Chondrocyte (in vitro differentiated cells): ENCODE results near the gene DSCAM. TPM values are rescaled to one million over a fixed set of nuclear protein-coding genes. Genes with fewer than 3 reads are reported as not detected.

Source experiments
- DNase-seq: peaks from one replicate; pipeline ENCODE4 v3.0.0; 2021; ENCODE audit warnings: mixed read lengths, low spot score
- H3K27ac Mint-ChIP-seq: one replicate; pipeline ENCODE4 v1.8.0; 2021; ENCODE audit warnings: mild to moderate bottlenecking, moderate library complexity, mixed read lengths; ENCODE audit not compliant: unreplicated experiment
- H3K27me3 Mint-ChIP-seq: 2 replicates; pipeline ENCODE4 v1.8.0; 2021; ENCODE audit warnings: low read depth, mixed read lengths
- H3K36me3 Mint-ChIP-seq: 2 replicates; pipeline ENCODE4 v1.8.0; 2021; ENCODE audit warnings: low read depth, mixed read lengths
- H3K4me1 Mint-ChIP-seq: 2 replicates; pipeline ENCODE4 v1.8.0; 2021; ENCODE audit warnings: low read depth, mild to moderate bottlenecking, mixed read lengths
- H3K4me3 Mint-ChIP-seq: one replicate; pipeline ENCODE4 v1.8.0; 2021; ENCODE audit warnings: mild to moderate bottlenecking, moderate library complexity, mixed read lengths; ENCODE audit not compliant: unreplicated experiment
- H3K9me3 Mint-ChIP-seq: 2 replicates; pipeline ENCODE4 v1.8.0; 2021; ENCODE audit warnings: low read depth, mixed read lengths
- total RNA-seq: library from RNA; stranded (reverse); gene quantifications from 3 replicates; pipeline ENCODE4 v1.2.1, GENCODE V29; 2021
- TF ChIP-seq, protein P1 (sequence below): fragments of 200-600 bp; sonication (generic); IDR thresholded peaks from 2 replicates; pipeline ENCODE4 v1.5.0; 2021; ENCODE audit warnings: antibody characterized with exemption, mild to moderate bottlenecking, moderate library complexity

DSCAM gene
- total RNA-seq, 1 donor from 2014 or later, result not detected

DNA sequence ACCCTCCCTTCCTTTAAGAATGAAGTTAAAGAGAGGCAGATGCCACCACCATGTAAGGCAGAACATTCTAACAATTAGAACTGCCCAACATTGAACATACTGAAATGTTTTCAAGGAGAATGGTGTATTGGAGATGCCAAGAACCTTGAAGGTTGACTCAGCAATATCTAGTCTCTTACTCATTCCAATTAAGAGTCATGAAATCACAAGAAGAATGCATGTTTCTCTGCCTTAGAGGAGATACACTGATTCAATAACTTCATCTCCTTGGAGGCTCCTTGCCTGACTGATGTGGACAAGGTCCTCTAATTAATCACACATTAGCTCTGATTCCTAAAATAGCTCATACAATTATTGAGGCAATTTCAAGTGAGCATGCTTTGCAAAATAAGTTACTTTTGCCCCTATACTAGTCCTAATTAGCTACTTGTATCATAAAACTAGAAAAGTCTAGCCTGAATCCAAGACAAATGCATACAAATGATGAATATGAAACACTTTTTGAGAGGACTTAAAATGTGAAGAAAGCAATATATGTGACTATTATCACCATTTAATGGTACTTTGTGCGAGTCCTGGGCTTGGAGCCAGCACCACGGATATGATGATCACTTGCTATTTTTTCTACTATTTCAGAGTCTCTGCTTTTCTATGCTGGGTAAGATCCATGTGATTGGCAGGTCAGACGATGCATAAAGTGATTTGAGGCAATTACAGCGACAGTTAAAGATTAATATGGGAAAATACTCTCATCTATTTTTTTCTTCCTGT is 114.5 kb downstream of the DSCAM start:
- TF ChIP-seq, protein P1, sequence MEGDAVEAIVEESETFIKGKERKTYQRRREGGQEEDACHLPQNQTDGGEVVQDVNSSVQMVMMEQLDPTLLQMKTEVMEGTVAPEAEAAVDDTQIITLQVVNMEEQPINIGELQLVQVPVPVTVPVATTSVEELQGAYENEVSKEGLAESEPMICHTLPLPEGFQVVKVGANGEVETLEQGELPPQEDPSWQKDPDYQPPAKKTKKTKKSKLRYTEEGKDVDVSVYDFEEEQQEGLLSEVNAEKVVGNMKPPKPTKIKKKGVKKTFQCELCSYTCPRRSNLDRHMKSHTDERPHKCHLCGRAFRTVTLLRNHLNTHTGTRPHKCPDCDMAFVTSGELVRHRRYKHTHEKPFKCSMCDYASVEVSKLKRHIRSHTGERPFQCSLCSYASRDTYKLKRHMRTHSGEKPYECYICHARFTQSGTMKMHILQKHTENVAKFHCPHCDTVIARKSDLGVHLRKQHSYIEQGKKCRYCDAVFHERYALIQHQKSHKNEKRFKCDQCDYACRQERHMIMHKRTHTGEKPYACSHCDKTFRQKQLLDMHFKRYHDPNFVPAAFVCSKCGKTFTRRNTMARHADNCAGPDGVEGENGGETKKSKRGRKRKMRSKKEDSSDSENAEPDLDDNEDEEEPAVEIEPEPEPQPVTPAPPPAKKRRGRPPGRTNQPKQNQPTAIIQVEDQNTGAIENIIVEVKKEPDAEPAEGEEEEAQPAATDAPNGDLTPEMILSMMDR, result no peak
- no peak for DNase-seq
- H3K27ac Mint-ChIP-seq, result no peak overlapping the region
- H3K27me3 Mint-ChIP-seq, result no peaks in the 10 kb centered on the region
- H3K4me1 Mint-ChIP-seq, result no peaks in the 10 kb centered on the region
- peaks cover 19% of the 10 kb centered on the region for H3K9me3 Mint-ChIP-seq
- H3K4me3 Mint-ChIP-seq, result no peak overlapping the region
- H3K36me3 Mint-ChIP-seq, result no peaks in the 10 kb centered on the region

DNA sequence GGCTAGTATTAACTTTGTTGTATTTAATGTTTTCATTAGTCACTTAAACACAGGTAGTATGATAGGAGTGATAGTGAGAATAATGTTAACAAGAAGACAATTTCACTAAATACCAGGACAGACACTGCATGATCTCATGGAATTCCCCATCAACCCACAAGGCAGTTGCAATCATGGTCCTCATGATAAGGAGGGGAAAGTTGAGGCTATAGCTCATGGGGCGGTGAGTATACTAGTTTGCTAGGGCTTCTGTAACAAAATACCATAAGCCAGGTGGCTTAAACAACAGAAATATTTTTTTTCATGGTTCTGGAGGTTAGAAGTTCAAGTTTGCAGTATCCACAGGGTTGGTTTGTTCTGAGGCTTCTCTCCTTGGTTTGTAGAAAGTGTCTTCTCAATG is 115.8 kb downstream of the DSCAM start:
- no peak overlapping the region for H3K27ac Mint-ChIP-seq
- H3K27me3 Mint-ChIP-seq, result no peaks in the 10 kb centered on the region
- H3K36me3 Mint-ChIP-seq, result no peaks in the 10 kb centered on the region
- H3K4me3 Mint-ChIP-seq, result no peak overlapping the region
- no peaks in the 10 kb centered on the region for H3K4me1 Mint-ChIP-seq
- H3K9me3 Mint-ChIP-seq, result peaks cover 21% of the 10 kb centered on the region
- DNase-seq, result no peak
- TF ChIP-seq, protein P1, result no peak

DNA sequence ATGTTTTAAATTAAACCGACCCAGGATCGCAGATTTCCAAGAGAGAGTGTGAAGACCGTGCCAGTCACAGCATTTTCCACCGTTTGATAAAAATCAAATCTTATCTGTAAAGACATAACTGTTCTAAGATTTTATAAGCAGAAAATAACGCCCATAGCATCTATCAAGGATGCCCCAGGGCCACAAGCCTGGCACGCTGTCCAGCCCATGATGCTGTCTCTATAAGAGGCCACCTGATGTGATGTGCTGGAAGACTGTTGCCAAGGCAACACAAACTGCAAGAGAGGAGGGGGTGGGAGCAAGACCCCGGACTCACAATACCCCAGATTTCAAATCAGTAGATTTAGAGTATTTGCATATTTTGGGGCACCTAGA is 116.5 kb downstream of the DSCAM start:
- no peaks in the 10 kb centered on the region for H3K27me3 Mint-ChIP-seq
- H3K4me3 Mint-ChIP-seq, result no peak overlapping the region
- peaks cover 24% of the 10 kb centered on the region for H3K9me3 Mint-ChIP-seq
- H3K36me3 Mint-ChIP-seq, result no peaks in the 10 kb centered on the region
- TF ChIP-seq, protein P1, result no peak
- DNase-seq, result no peak
- no peak overlapping the region for H3K27ac Mint-ChIP-seq
- H3K4me1 Mint-ChIP-seq, result no peaks in the 10 kb centered on the region

DNA sequence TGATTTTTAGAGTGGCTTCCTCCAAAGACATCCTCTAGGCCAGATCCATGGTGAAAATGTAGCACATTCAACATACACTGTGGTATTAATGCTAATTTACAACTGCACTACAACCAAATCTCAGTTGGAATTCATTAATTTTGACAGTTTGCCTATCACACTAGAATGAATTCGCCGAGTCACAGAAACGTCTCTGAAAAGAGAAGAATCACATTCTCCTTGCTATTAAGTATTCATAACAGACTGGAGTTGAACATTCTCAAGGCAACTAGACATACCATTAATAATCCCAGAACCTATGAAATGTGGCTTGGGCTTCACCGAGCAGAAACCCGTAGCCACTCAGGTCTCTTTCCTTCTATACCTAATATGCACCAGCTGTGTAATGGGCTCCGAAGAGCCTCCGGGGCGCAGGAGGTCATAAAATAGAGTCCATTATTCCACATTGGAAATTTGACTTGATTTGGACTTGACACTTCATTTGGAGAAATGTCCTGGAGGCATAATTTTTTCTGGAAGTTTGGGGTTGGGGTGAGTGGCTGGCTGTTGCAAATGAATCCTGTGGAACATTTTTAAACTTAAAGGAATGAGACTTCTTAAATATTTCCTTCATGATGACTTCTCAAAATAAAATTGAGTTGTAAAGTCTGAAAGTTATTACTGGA is 117.1 kb downstream of the DSCAM start:
- no peak for DNase-seq
- no peak overlapping the region for H3K27ac Mint-ChIP-seq
- H3K4me3 Mint-ChIP-seq, result no peak overlapping the region
- H3K36me3 Mint-ChIP-seq, result no peaks in the 10 kb centered on the region
- H3K27me3 Mint-ChIP-seq, result no peaks in the 10 kb centered on the region
- TF ChIP-seq, protein P1, result no peak
- peaks cover 24% of the 10 kb centered on the region for H3K9me3 Mint-ChIP-seq
- H3K4me1 Mint-ChIP-seq, result no peaks in the 10 kb centered on the region

DNA sequence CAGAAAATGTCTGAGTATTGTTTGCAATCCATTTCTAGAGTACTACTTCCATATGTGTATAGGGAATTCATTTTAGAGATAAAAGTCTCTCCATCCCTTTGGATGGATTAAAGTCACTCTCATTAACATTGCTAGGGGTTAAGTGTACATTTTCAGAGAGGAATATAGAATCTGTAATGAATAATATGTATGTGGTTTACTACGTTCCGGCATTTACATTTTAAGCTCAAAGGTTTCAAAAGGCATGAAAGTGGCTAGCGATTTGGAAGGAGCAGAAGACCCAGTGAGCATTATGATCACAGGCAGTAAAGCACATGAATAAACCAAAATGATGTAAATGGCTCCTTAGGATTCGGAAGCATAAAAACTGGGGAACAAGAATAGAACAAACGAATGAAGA is 123.0 kb downstream of the DSCAM start:
- peaks cover 55% of the 10 kb centered on the region for H3K9me3 Mint-ChIP-seq
- H3K27ac Mint-ChIP-seq, result no peak overlapping the region
- H3K4me1 Mint-ChIP-seq, result no peaks in the 10 kb centered on the region
- no peaks in the 10 kb centered on the region for H3K36me3 Mint-ChIP-seq
- peaks cover 3% of the 10 kb centered on the region for H3K27me3 Mint-ChIP-seq
- no peak overlapping the region for H3K4me3 Mint-ChIP-seq
- DNase-seq, result no peak
- TF ChIP-seq, protein P1, result no peak
